PC-3 (cell line): Measurements from ENCODE around the gene TMEM82. TPM values are rescaled to one million over a fixed set of nuclear protein-coding genes. Genes with fewer than 3 reads are reported as not detected.

Source experiments
- ATAC-seq: fragments of 200-7000 bp; cut with Tn5 transposase; 2 replicates; pipeline ENCODE4 v1.9.1; 2020; ENCODE audit warnings: mild to moderate bottlenecking, moderate library complexity
- BruUV-seq: library from RNA; stranded (reverse); fragments of 400-500 nt; replicated peaks from 2 replicates; lab custom pipeline; 2021; lab: Mats Ljungman, UMichigan
- CTCF ChIA-PET: fragments of 300-600 bp; sonication (Branson Sonifier 250); formaldehyde crosslinking; loops from one replicate; lab custom pipeline; 2022; ENCODE audit warnings: antibody characterized with exemption; lab: Charles Lee
- POLR2A ChIA-PET: fragments of 300-600 bp; sonication (Branson Sonifier 250); formaldehyde crosslinking; loops from one replicate; lab custom pipeline; 2022; ENCODE audit warnings: antibody characterized with exemption; ENCODE audit not compliant: unreplicated experiment; lab: Charles Lee
- DNase-seq: peaks from one replicate; pipeline ENCODE4 v3.0.0-alpha.2; 2015
- H2AFZ ChIP-seq: fragments of 300-600 bp; sonication (generic); 2 replicates; pipeline ENCODE4 v1.6.0; 2016; ENCODE audit warnings: antibody characterized with exemption, low read length
- H3F3A ChIP-seq: fragments of 300-600 bp; sonication (generic); one replicate; pipeline ENCODE4 v1.6.0; 2017; ENCODE audit warnings: antibody characterized with exemption, low read length, control low read depth, mild to moderate bottlenecking; ENCODE audit not compliant: unreplicated experiment
- H3K27ac ChIP-seq: fragments of 300-600 bp; sonication (generic); 2 replicates; pipeline ENCODE4 v1.5.1; 2016; ENCODE audit warnings: mild to moderate bottlenecking, low read length
- H3K27me3 ChIP-seq: fragments of 300-600 bp; sonication (generic); 2 replicates; pipeline ENCODE4 v1.6.1; 2016; ENCODE audit warnings: low read length, mixed read lengths
- H3K36me3 ChIP-seq: fragments of 300-600 bp; sonication (generic); 2 replicates; pipeline ENCODE4 v1.6.1; 2016; ENCODE audit warnings: low read depth, mixed run types, low read length, mixed read lengths
- H3K4me1 ChIP-seq: fragments of 300-600 bp; sonication (generic); 2 replicates; pipeline ENCODE4 v1.5.1; 2016; ENCODE audit warnings: low read length; ENCODE audit not compliant: insufficient read depth
- H3K4me2 ChIP-seq: fragments of 300-600 bp; sonication (generic); 2 replicates; pipeline ENCODE4 v1.6.0; 2016; ENCODE audit warnings: low read length
- H3K4me3 ChIP-seq: fragments of 300-600 bp; sonication (generic); 2 replicates; pipeline ENCODE4 v1.5.1; 2016; ENCODE audit warnings: mild to moderate bottlenecking, low read length, mixed read lengths
- H3K79me2 ChIP-seq: fragments of 300-600 bp; sonication (generic); 2 replicates; pipeline ENCODE4 v1.6.1; 2017; ENCODE audit warnings: low read length, mixed read lengths
- H3K9ac ChIP-seq: fragments of 300-600 bp; sonication (generic); 2 replicates; pipeline ENCODE4 v1.6.0; 2016; ENCODE audit warnings: mild to moderate bottlenecking, low read length
- H3K9me2 ChIP-seq: fragments of 300-600 bp; sonication (generic); replicated peaks from 2 replicates; pipeline ENCODE4 v1.6.1; 2016; ENCODE audit warnings: mixed run types, low read length, mixed read lengths
- H3K9me3 ChIP-seq: fragments of 300-600 bp; sonication (generic); 2 replicates; pipeline ENCODE4 v1.6.1; 2016; ENCODE audit warnings: low read length, mixed read lengths
- H4K20me1 ChIP-seq: fragments of 300-600 bp; sonication (generic); 2 replicates; pipeline ENCODE4 v1.6.1; 2016; ENCODE audit warnings: low read length, mixed read lengths
- CTCF ChIP-seq: fragments of 300-600 bp; sonication (generic); conservative IDR thresholded peaks from 2 replicates; pipeline ENCODE4 v1.5.1; 2017; ENCODE audit warnings: antibody characterized with exemption, low read depth, mild to moderate bottlenecking, low read length
- EZH2 ChIP-seq: fragments of 300-600 bp; sonication (generic); IDR thresholded peaks from one replicate; pipeline ENCODE4 v1.6.1; 2017; ENCODE audit warnings: antibody characterized with exemption, mild to moderate bottlenecking, low read length; ENCODE audit not compliant: unreplicated experiment
- EZH2phosphoT487 ChIP-seq: fragments of 300-600 bp; sonication (generic); IDR thresholded peaks from 2 replicates; pipeline ENCODE4 v1.6.1; 2018; ENCODE audit warnings: mild to moderate bottlenecking, antibody characterized with exemption, low read length, borderline replicate concordance
- intact Hi-C: fragments of 100-400 bp; cut with micrococcal nuclease; formaldehyde crosslinking; loops from 2 replicates; pipeline ENCODE4 v1.9.0; 2023
- total RNA-seq: library from RNA; depleted of rRNA; stranded (reverse); fragments of >200 nt; gene quantifications from 2 replicates; pipeline ENCODE4 v1.2.3, GENCODE V29; 2014

The TMEM82 gene
- total RNA-seq, 1 experiment from 2014 or later, result not detected

DNA sequence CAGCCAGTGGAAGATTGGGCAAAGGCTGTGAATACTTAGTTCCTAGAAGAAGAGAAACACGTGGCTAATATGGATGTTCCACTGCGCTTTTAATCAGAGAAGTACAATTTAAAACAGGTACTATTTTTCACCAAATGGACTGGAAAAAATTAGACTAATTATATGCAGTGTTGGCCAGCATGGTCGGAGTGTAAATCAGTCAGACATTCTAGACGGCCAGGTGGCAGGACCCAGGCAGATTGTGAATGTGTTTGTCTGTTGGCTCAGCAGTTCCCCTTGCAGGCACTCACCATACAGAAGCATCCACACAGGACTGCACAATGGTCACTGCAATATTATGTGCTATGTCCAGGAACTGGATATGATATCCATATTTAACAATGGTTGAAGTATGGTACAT, 30.1 kb upstream of the TMEM82 start:
- no peak overlapping the region for H3K4me2 ChIP-seq
- DNase-seq (no peak), ATAC-seq (no peak)
- H3K27me3 ChIP-seq, result no peaks in the 10 kb centered on the region
- H3K9me3 ChIP-seq, result no peaks in the 10 kb centered on the region
- H3K4me1 ChIP-seq, result no peaks in the 10 kb centered on the region; the same call in 1 of the 2 replicates
- intact Hi-C loops, result no loop called here
- no peak overlapping the region for H3K9ac ChIP-seq
- TF ChIP-seq CTCF (no peak), EZH2 (no peak), EZH2phosphoT487 (no peak)
- no peaks in the 10 kb centered on the region for H4K20me1 ChIP-seq
- peaks cover 13% of the 10 kb centered on the region; the same call in 1 of the 2 replicates for H3K79me2 ChIP-seq
- peaks cover 6% of the 10 kb centered on the region; the same call in 1 of the 2 replicates for H3K36me3 ChIP-seq
- no peak overlapping the region for H3K4me3 ChIP-seq
- H3F3A ChIP-seq, result no peaks in the 10 kb centered on the region
- BruUV-seq, result no TSS peak
- POLR2A ChIA-PET, result no interaction called here
- H2AFZ ChIP-seq, result no peak overlapping the region
- CTCF ChIA-PET, result no interaction called here
- no peak overlapping the region for H3K27ac ChIP-seq
- no peaks in the 10 kb centered on the region for H3K9me2 ChIP-seq

DNA sequence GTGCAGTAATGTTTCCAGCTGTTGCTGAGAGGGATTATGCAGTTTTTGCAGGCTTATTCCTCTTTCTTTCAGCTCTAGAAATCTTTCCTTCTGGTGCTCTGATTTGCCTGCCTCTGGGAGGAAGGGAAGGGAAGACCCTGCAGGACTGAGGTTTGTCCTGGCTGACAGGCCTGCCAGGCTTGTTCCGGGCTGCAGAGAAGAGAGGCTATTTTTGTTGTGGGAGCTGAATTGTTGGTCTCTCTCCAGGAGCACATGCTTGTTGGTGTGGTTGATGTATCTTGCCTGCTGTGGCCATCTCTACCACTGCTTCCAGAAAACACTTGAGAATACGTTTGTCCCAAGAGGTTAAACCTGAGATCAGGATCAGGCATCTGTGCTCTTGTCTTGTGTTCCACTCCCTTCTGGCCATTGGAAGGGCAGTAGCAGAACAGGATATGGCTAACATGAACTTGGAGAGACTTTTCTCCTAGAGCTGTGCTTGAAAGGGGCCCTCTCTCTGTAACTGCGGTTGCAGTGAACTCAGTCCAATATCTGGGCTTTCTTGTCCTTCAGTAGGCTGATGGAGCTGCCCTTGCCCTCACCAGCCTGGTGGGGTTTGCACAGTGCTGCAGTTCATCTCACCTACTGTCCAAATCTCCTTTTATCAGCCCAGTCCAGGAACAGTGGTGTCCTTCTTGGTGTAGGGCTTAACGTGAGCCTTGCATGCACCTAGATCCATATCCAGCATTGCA, 27.7 kb upstream of the TMEM82 start:
- Histone ChIP-seq H4K20me1 (no peaks in the 10 kb centered on the region), H3K4me3 (no peak overlapping the region), H3K9ac (no peak overlapping the region), H3K79me2 (0 out of 2 replicates have a peak, but pooled peaks cover 6% of the 10 kb centered on the region), H3K4me2 (no peak overlapping the region), H3K9me3 (no peaks in the 10 kb centered on the region), H3K36me3 (peaks cover 7% of the 10 kb centered on the region; the same call in 1 of the 2 replicates), H3K27ac (no peak overlapping the region), H3K4me1 (no peaks in the 10 kb centered on the region), H3F3A (no peaks in the 10 kb centered on the region), H3K9me2 (no peaks in the 10 kb centered on the region), H3K27me3 (no peaks in the 10 kb centered on the region), H2AFZ (no peak overlapping the region)
- no peak; the same call in 1 of the 2 replicates for ATAC-seq
- ChIA-PET POLR2A (no interaction called here), CTCF (interaction anchor here (0.6 kb wide), 2 partner anchors 162 to 426 kb away, joined by 5 to 10 read pairs; no protein-coding TSS in a partner anchor)
- TF ChIP-seq EZH2phosphoT487, result no peak
- no peak for TF ChIP-seq CTCF
- TF ChIP-seq EZH2, result no peak
- DNase-seq, result no peak
- BruUV-seq, result no TSS peak
- intact Hi-C loops, result no loop called here
